H9 (cell line): ENCODE data around the gene EHD4. TPM values are rescaled to one million over a fixed set of nuclear protein-coding genes. Genes with fewer than 3 reads are reported as not detected.

ENCODE experiments used
- DNase-seq: peaks from one replicate; pipeline ENCODE4 v3.0.0-alpha.2; 2017
- H2AFZ ChIP-seq: one replicate; pipeline ENCODE4 v1.6.1; 2013; ENCODE audit warnings: mild to moderate bottlenecking, low read length, control low read depth, moderate library complexity
- H2AK5ac ChIP-seq: 2 replicates; pipeline ENCODE4 v1.6.1; 2013; ENCODE audit warnings: low read length, control low read depth, mixed read lengths; ENCODE audit not compliant: insufficient read length
- H2BK120ac ChIP-seq: one replicate; pipeline ENCODE4 v1.6.1; 2013; ENCODE audit warnings: low read depth, mild to moderate bottlenecking, low read length, control low read depth, inconsistent platforms; ENCODE audit not compliant: poor library complexity, severe bottlenecking
- H2BK12ac ChIP-seq: 2 replicates; pipeline ENCODE4 v1.6.1; 2013; ENCODE audit warnings: low read length, control low read depth, mixed read lengths, low read depth; ENCODE audit not compliant: insufficient read length
- H2BK15ac ChIP-seq: 2 replicates; pipeline ENCODE4 v1.6.1; 2013; ENCODE audit warnings: low read depth, low read length, control low read depth
- H2BK20ac ChIP-seq: one replicate; pipeline ENCODE4 v1.6.1; 2013; ENCODE audit warnings: low read depth, mild to moderate bottlenecking, low read length, control low read depth, inconsistent platforms; ENCODE audit not compliant: poor library complexity, severe bottlenecking
- H2BK5ac ChIP-seq: 2 replicates; pipeline ENCODE4 v1.6.1; 2013; ENCODE audit warnings: low read length, control low read depth, mixed read lengths; ENCODE audit not compliant: insufficient read length
- H3K14ac ChIP-seq: 2 replicates; pipeline ENCODE4 v1.6.1; 2013; ENCODE audit warnings: low read length, control low read depth; ENCODE audit not compliant: insufficient read depth
- H3K18ac ChIP-seq: 2 replicates; pipeline ENCODE4 v1.6.1; 2013; ENCODE audit warnings: low read depth, mild to moderate bottlenecking, mixed read lengths, low read length, control low read depth; ENCODE audit not compliant: insufficient read length
- H3K23ac ChIP-seq: 2 replicates; pipeline ENCODE4 v1.6.1; 2013; ENCODE audit warnings: low read length, control low read depth, mixed read lengths, low read depth; ENCODE audit not compliant: insufficient read length
- H3K23me2 ChIP-seq: 2 replicates; pipeline ENCODE4 v1.6.1; 2013; ENCODE audit warnings: low read depth, mild to moderate bottlenecking, mixed read lengths, low read length, control low read depth; ENCODE audit not compliant: insufficient read length, poor library complexity, severe bottlenecking
- H3K27ac ChIP-seq: 2 replicates; pipeline ENCODE4 v1.5.1; 2013; ENCODE audit warnings: low read length, control low read depth, mixed read lengths, low read depth; ENCODE audit not compliant: insufficient read length
- H3K27me3 ChIP-seq: 2 replicates; pipeline ENCODE4 v1.6.1; 2013; ENCODE audit warnings: low read length, control low read depth, inconsistent platforms; ENCODE audit not compliant: insufficient read depth
- H3K4ac ChIP-seq: 2 replicates; pipeline ENCODE4 v1.6.1; 2013; ENCODE audit warnings: low read depth, mild to moderate bottlenecking, control low read depth, inconsistent platforms, low read length, moderate library complexity
- H3K4me1 ChIP-seq: 2 replicates; pipeline ENCODE4 v1.6.1; 2013; ENCODE audit warnings: low read length, control low read depth, inconsistent platforms; ENCODE audit not compliant: insufficient read depth
- H3K4me2 ChIP-seq: 2 replicates; pipeline ENCODE4 v1.6.1; 2013; ENCODE audit warnings: low read length, control low read depth, mixed read lengths; ENCODE audit not compliant: insufficient read length, insufficient read depth
- H3K56ac ChIP-seq: 2 replicates; pipeline ENCODE4 v1.6.1; 2013; ENCODE audit warnings: low read depth, mild to moderate bottlenecking, mixed read lengths, low read length, control low read depth; ENCODE audit not compliant: insufficient read length
- H3K79me1 ChIP-seq: 2 replicates; pipeline ENCODE4 v1.6.1; 2013; ENCODE audit warnings: low read depth, mild to moderate bottlenecking, moderate library complexity, low read length, control low read depth, inconsistent platforms; ENCODE audit not compliant: insufficient read depth, poor library complexity, severe bottlenecking
- H3K79me2 ChIP-seq: 2 replicates; pipeline ENCODE4 v1.6.1; 2013; ENCODE audit warnings: low read length, control low read depth, inconsistent platforms; ENCODE audit not compliant: insufficient read depth
- H3K9ac ChIP-seq: 2 replicates; pipeline ENCODE4 v1.6.1; 2013; ENCODE audit warnings: low read length, control low read depth, mixed read lengths; ENCODE audit not compliant: insufficient read length; ENCODE audit errors: extremely low read depth
- H3K9me3 ChIP-seq: one replicate; pipeline ENCODE4 v1.6.1; 2013; ENCODE audit warnings: low read depth, low read length, inconsistent platforms; ENCODE audit not compliant: control insufficient read depth
- H3T11ph ChIP-seq: one replicate; pipeline ENCODE4 v1.6.1; 2013; ENCODE audit warnings: mild to moderate bottlenecking, low read length, control low read depth, inconsistent platforms
- H4K20me1 ChIP-seq: one replicate; pipeline ENCODE4 v1.6.1; 2013; ENCODE audit not compliant: control insufficient read depth, insufficient read length, insufficient read depth
- H4K5ac ChIP-seq: 2 replicates; pipeline ENCODE4 v1.6.1; 2013; ENCODE audit warnings: low read depth, mild to moderate bottlenecking, mixed read lengths, low read length, control low read depth; ENCODE audit not compliant: insufficient read length
- H4K8ac ChIP-seq: replicated peaks from 2 replicates; pipeline ENCODE4 v1.6.1; 2013; ENCODE audit warnings: low read length, control low read depth, mixed read lengths, low read depth; ENCODE audit not compliant: insufficient read length
- H4K91ac ChIP-seq: 2 replicates; pipeline ENCODE4 v1.6.1; 2013; ENCODE audit warnings: low read depth, mild to moderate bottlenecking, moderate library complexity, mixed read lengths, low read length, control low read depth; ENCODE audit not compliant: insufficient read length
- H3K27ac Mint-ChIP-seq, 3 experiments: 2 replicates in 2 of 3; 3 replicates in 1 of 3; pipeline ENCODE4 v1.8.0; 2020 to 2021; ENCODE audit warnings: mixed read lengths in 3 of 3, mild to moderate bottlenecking in 1 of 3, moderate library complexity in 1 of 3
- H3K27me3 Mint-ChIP-seq: 2 replicates; pipeline ENCODE4 v1.8.0; 2021; ENCODE audit warnings: low read depth, mild to moderate bottlenecking, moderate library complexity, mixed read lengths
- H3K36me3 Mint-ChIP-seq, 3 experiments: 2 replicates in 2 of 3; 3 replicates in 1 of 3; pipeline ENCODE4 v1.8.0; 2020 to 2021; ENCODE audit warnings: low read depth in 3 of 3, mixed read lengths in 3 of 3; ENCODE audit not compliant: insufficient read depth in 1 of 3
- H3K4me1 Mint-ChIP-seq, 2 experiments: 2 replicates each; pipeline ENCODE4 v1.8.0; 2020; ENCODE audit warnings: mixed read lengths in 2 of 2
- H3K4me3 Mint-ChIP-seq, 2 experiments: 2 replicates in 1 of 2; 3 replicates in 1 of 2; pipeline ENCODE4 v1.8.0; 2020 to 2021; ENCODE audit warnings: mild to moderate bottlenecking in 2 of 2, mixed read lengths in 2 of 2, moderate library complexity in 1 of 2
- H3K9me3 Mint-ChIP-seq, 2 experiments: 2 replicates in 1 of 2; 3 replicates in 1 of 2; pipeline ENCODE4 v1.8.0; 2020; ENCODE audit warnings: mild to moderate bottlenecking in 2 of 2, mixed read lengths in 2 of 2, moderate library complexity in 1 of 2
- CTCF ChIP-seq: fragments of 200-600 bp; sonication (generic); conservative IDR thresholded peaks from 3 replicates; pipeline ENCODE4 v1.8.0; 2021; ENCODE audit warnings: antibody characterized with exemption, mild to moderate bottlenecking
- WGBS: extraction: QIAGEN DNeasy Blood & Tissue Kit; methylation state at CpG from one replicate; pipeline ENCODE4 v1.1.7; 2013; ENCODE audit warnings: missing lambda C conversion rate, low lambda C conversion rate, mixed read lengths; ENCODE audit not compliant: insufficient read length; ENCODE audit errors: extremely low coverage; 5-methylcytosine and 5-hydroxymethylcytosine counted together
- total RNA-seq: library from RNA; stranded (reverse); gene quantifications from 2 replicates; pipeline ENCODE4 v1.2.1, GENCODE V29; 2021

EHD4 gene
- total RNA-seq, 1 experiment from 2014 or later, result 22.9 TPM

GRCh38 chr15:41968701-41969100, 3.7 kb downstream of the EHD4 start:
- no CpG with 5 or more reads among the region's 4 CpGs for WGBS

More at GRCh38 chr15:41968701-41969100, 3.7 kb downstream of the EHD4 start:
- Histone ChIP-seq H3K18ac (no peak overlapping the region), H4K5ac (no peak overlapping the region), H2BK120ac (no peak overlapping the region), H3K4ac (no peak overlapping the region), H4K91ac (no peak overlapping the region), H3K79me2 (peaks cover 17% of the 10 kb centered on the region; the same call in 1 of the 2 replicates), H2BK12ac (no peak overlapping the region), H3K9ac (no peak overlapping the region), H3K14ac (no peak overlapping the region), H2AFZ (no peak overlapping the region), H3K56ac (no peak overlapping the region), H2BK15ac (no peak overlapping the region), H3K4me2 (no peak overlapping the region), H3K9me3 (no peaks in the 10 kb centered on the region), H4K20me1 (no peaks in the 10 kb centered on the region), H2BK5ac (no peak overlapping the region), H3K23me2 (peaks cover 4% of the 10 kb centered on the region), H3K23ac (no peak overlapping the region), H3K27me3 (no peaks in the 10 kb centered on the region), H3T11ph (no peak overlapping the region), H2BK20ac (no peak overlapping the region), H3K4me1 (peaks cover 7% of the 10 kb centered on the region), H2AK5ac (no peak overlapping the region), H4K8ac (no peak overlapping the region), H3K79me1 (peaks cover 3% of the 10 kb centered on the region), H3K27ac (no peak overlapping the region)
- DNase-seq, result no peak
- peaks cover 37 to 48% of the 10 kb centered on the region in 2 experiments for H3K4me1 Mint-ChIP-seq
- TF ChIP-seq CTCF, result no peak
- H3K9me3 Mint-ChIP-seq, result no peaks in the 10 kb centered on the region
- peaks cover 0 to 5% (median 4%) of the 10 kb centered on the region in 3 experiments; a peak in 5 of 7 replicates for H3K36me3 Mint-ChIP-seq
- no peak overlapping the region for H3K4me3 Mint-ChIP-seq
- H3K27ac Mint-ChIP-seq, result no peak overlapping the region
- no peaks in the 10 kb centered on the region for H3K27me3 Mint-ChIP-seq
